K562 (cell line): Measurements from ENCODE around the gene PNMA8C. TPM values are rescaled to one million over a fixed set of nuclear protein-coding genes. Genes with fewer than 3 reads are reported as not detected.

Source experiments
- ATAC-seq: fragments of 200-7000 bp; cut with Tn5 transposase; 3 replicates; pipeline ENCODE4 v1.9.1; 2020; ENCODE audit warnings: moderate library complexity
- BruUV-seq: library from RNA; stranded (reverse); fragments of 400-500 nt; replicated peaks from 2 replicates; lab custom pipeline; 2021; lab: Mats Ljungman, UMichigan
- CTCF ChIA-PET: fragments of 300-600 bp; formaldehyde crosslinking; extraction: SDS; loops from one replicate; lab custom pipeline; 2021; ENCODE audit warnings: low intra/inter-chr PET ratio; lab: Yijun Ruan, JAX
- POLR2A ChIA-PET: fragments of 300-600, 350-650 bp; sonication (Branson Sonifier 250); formaldehyde crosslinking; extraction: SDS; loops from one replicate; lab custom pipeline; 2021; ENCODE audit warnings: antibody characterized with exemption, inconsistent platforms; lab: Yijun Ruan, JAX
- DNase-seq, 4 experiments: peaks; one replicate each; pipeline versions ENCODE4 v3.0.0 to v3.0.0-alpha.2; 2011 to 2018; ENCODE audit warnings: low spot score in 3 of 4, mixed read lengths in 3 of 4; ENCODE audit errors: extremely low read depth in 1 of 4
- FAIRE-seq: peaks from 2 replicates; lab custom pipeline; 2011; peaks lifted over from hg19 to GRCh38; lab: Jason Lieb, UNC
- H2AFZ ChIP-seq: 2 replicates; pipeline ENCODE4 v1.6.0; 2011; ENCODE audit warnings: low read depth, low read length, control low read depth, inconsistent platforms
- H3K27ac ChIP-seq: fragments of 200-600 bp; 3 replicates; pipeline ENCODE4 v1.8.0; 2011; ENCODE audit warnings: low read depth, mild to moderate bottlenecking, control low read depth, inconsistent platforms, low read length, moderate library complexity, mixed read lengths; ENCODE audit errors: extremely low read depth
- H3K27me3 ChIP-seq, 2 experiments: fragments of 300-600 bp in 1 of 2; 2 replicates in 1 of 2; 3 replicates in 1 of 2; pipeline versions ENCODE4 v1.6.0 to v1.8.0; 2011; ENCODE audit warnings: inconsistent platforms in 2 of 2, low read length in 2 of 2, mild to moderate bottlenecking in 1 of 2, mixed read lengths in 1 of 2, moderate library complexity in 1 of 2; ENCODE audit not compliant: control insufficient read depth in 2 of 2, insufficient read depth in 2 of 2
- H3K36me3 ChIP-seq: fragments of 300-600 bp; 3 replicates; pipeline ENCODE4 v1.8.0; 2011; ENCODE audit warnings: mild to moderate bottlenecking, low read length, inconsistent platforms; ENCODE audit not compliant: control insufficient read depth, insufficient read depth
- H3K4me1 ChIP-seq, 2 experiments: fragments of 200-600 bp in 1 of 2; replicated peaks in 1 of 2; 2 replicates in 1 of 2; 3 replicates in 1 of 2; pipeline versions ENCODE4 v1.5.1 to v1.8.0; 2011; ENCODE audit warnings: inconsistent platforms in 2 of 2, low read length in 2 of 2, mild to moderate bottlenecking in 1 of 2, mixed read lengths in 1 of 2, moderate library complexity in 1 of 2; ENCODE audit not compliant: control insufficient read depth in 2 of 2, insufficient read depth in 2 of 2
- H3K4me2 ChIP-seq: 2 replicates; pipeline ENCODE4 v1.6.1; 2011; ENCODE audit warnings: low read length, control low read depth, inconsistent platforms, mixed read lengths; ENCODE audit not compliant: insufficient read depth
- H3K4me3 ChIP-seq: fragments of 200-600 bp; sonication (generic), shearing (Covaris generic); 2 replicates; pipeline ENCODE4 v1.5.1; 2016; ENCODE audit warnings: control low read depth, inconsistent platforms
- H3K79me2 ChIP-seq: fragments of 200-600 bp; 3 replicates; pipeline ENCODE4 v1.8.0; 2011; ENCODE audit warnings: low read length, inconsistent platforms; ENCODE audit not compliant: control insufficient read depth, insufficient read depth
- H3K9ac ChIP-seq, 2 experiments: 2 replicates each; pipeline versions ENCODE4 v1.6.0 to v1.6.1; 2011; ENCODE audit warnings: low read depth in 2 of 2, low read length in 2 of 2, control low read depth in 1 of 2, inconsistent platforms in 1 of 2, mild to moderate bottlenecking in 1 of 2, mixed read lengths in 1 of 2; ENCODE audit not compliant: insufficient read depth in 1 of 2
- H3K9me1 ChIP-seq: one replicate; pipeline ENCODE4 v1.6.0; 2011; ENCODE audit warnings: inconsistent platforms, mild to moderate bottlenecking, low read length, moderate library complexity; ENCODE audit not compliant: control insufficient read depth, insufficient read depth
- H3K9me3 ChIP-seq: replicated peaks from 2 replicates; pipeline ENCODE4 v1.5.1; 2011; ENCODE audit warnings: low read depth, low read length, inconsistent platforms; ENCODE audit not compliant: control insufficient read depth, insufficient read depth
- H4K20me1 ChIP-seq: replicated peaks from 2 replicates; pipeline ENCODE4 v1.6.1; 2011; ENCODE audit warnings: low read length, inconsistent platforms, mixed read lengths; ENCODE audit not compliant: control insufficient read depth, insufficient read depth
- NFYB ChIP-seq: IDR thresholded peaks from 2 replicates; pipeline ENCODE4 v1.6.1; 2011; ENCODE audit warnings: mild to moderate bottlenecking, moderate library complexity; ENCODE audit not compliant: insufficient read length; ENCODE audit errors: extremely low read depth
- NONO ChIP-seq, 2 experiments: fragments of 200-400 bp in 1 of 2; fragments of 450-650 bp in 1 of 2; formaldehyde crosslinking in 1 of 2; IDR thresholded peaks; 2 replicates each; pipeline ENCODE4 v1.6.1; 2017; ENCODE audit warnings: low read depth in 2 of 2, mild to moderate bottlenecking in 2 of 2, moderate library complexity in 2 of 2, low read length in 1 of 2
- RFX1 ChIP-seq: fragments of 450-650 bp; IDR thresholded peaks from 2 replicates; pipeline ENCODE4 v1.6.1; 2016; ENCODE audit warnings: mild to moderate bottlenecking, moderate library complexity
- SMARCC2 ChIP-seq: fragments of 450-650 bp; IDR thresholded peaks from 2 replicates; pipeline ENCODE4 v1.6.1; 2017; ENCODE audit warnings: antibody characterized with exemption, moderate library complexity, mild to moderate bottlenecking, low read depth
- WGBS: fragments of 100-300 bp; shearing (Covaris generic); methylation state at CpG from one replicate; pipeline ENCODE4 v1.1.6; 2016; ENCODE audit warnings: low coverage, mixed read lengths; ENCODE audit not compliant: insufficient coverage; ENCODE audit errors: missing lambda C conversion rate; 5-methylcytosine and 5-hydroxymethylcytosine counted together
- in situ Hi-C: fragments of 300-500 bp; cut with MboI; formaldehyde crosslinking; loops from 4 replicates; pipeline ENCODE4 v1.15.0; 2018; ENCODE audit warnings: inconsistent platforms, mixed read lengths
- intact Hi-C: fragments of 100-400 bp; cut with micrococcal nuclease; formaldehyde crosslinking; loops from 2 replicates; pipeline ENCODE4 v1.14.2; 2022
- polyA plus RNA-seq, 8 experiments: library from polyadenylated mRNA; depleted of rRNA in 4 of 8; stranded (reverse) in 5 of 8; unstranded in 3 of 8; fragments of >200 nt; fragmentation: Nextera tagmentation in 2 of 8; fragmentation: Illumina TruSeq in 1 of 8; extraction: Ambion mirVana in 2 of 8; extraction: Trizol in 1 of 8; gene quantifications; 2 replicates each; pipeline versions ENCODE4 v1.2.1 to v1.2.3, GENCODE V29; 2011 to 2014; ENCODE audit warnings: inconsistent platforms in 1 of 8, missing spikeins in 1 of 8
- total RNA-seq, 7 experiments: library from RNA; depleted of rRNA in 6 of 7; stranded (reverse); fragments of >200 nt in 6 of 7; fragmentation: Illumina TruSeq in 2 of 7; extraction: Trizol in 2 of 7; gene quantifications; 2 replicates each; pipeline versions ENCODE4 v1.2.1 to v1.2.3, GENCODE V29; 2011 to 2021; ENCODE audit warnings: low replicate concordance in 1 of 7
- TF ChIP-seq, protein P1 (sequence below): sonication (generic); formaldehyde crosslinking; IDR thresholded peaks from 2 replicates; pipeline ENCODE4 v1.5.0; 2020; ENCODE audit warnings: missing genetic modification reagents

The PNMA8C gene
- total and polyA plus RNA-seq, 9 of the 15 experiments (the other 6 are each of a cell fraction or from before 2014, with no cell fraction given) = 0.04 to 0.05 (median 0.05) TPM; not detected in 6

GRCh38 chr19:46429999-46430398 lies 1.3 kb upstream of the PNMA8C start:
- ChIA-PET POLR2A (no interaction called here), CTCF (interaction anchor here (0.7 kb wide), 1 partner anchor 24 kb away, joined by 3 read pairs; no protein-coding TSS in a partner anchor)
- Histone ChIP-seq H4K20me1 (no peaks in the 10 kb centered on the region; the same call in 1 of the 2 replicates), H3K4me1 (peaks cover 2 to 19% of the 10 kb centered on the region in 2 experiments; a peak in 2 of 5 replicates), H3K9me1 (no peaks in the 10 kb centered on the region), H2AFZ (no peak overlapping the region), H3K79me2 (no peaks in the 10 kb centered on the region), H3K9me3 (no peaks in the 10 kb centered on the region), H3K36me3 (no peaks in the 10 kb centered on the region), H3K9ac (no peak overlapping the region), H3K4me2 (no peak overlapping the region), H3K27ac (no peak overlapping the region), H3K27me3 (peaks cover 36 to 48% of the 10 kb centered on the region in 2 experiments), H3K4me3 (no peak overlapping the region)
- DNase-seq = no peak
- no peak for ATAC-seq
- BruUV-seq = no TSS peak
- in situ Hi-C loops (no loop called here), intact Hi-C loops (no loop called here)
- peak; percentile 34 for TF ChIP-seq NFYB
- TF ChIP-seq, protein P1, sequence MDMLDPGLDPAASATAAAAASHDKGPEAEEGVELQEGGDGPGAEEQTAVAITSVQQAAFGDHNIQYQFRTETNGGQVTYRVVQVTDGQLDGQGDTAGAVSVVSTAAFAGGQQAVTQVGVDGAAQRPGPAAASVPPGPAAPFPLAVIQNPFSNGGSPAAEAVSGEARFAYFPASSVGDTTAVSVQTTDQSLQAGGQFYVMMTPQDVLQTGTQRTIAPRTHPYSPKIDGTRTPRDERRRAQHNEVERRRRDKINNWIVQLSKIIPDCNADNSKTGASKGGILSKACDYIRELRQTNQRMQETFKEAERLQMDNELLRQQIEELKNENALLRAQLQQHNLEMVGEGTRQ (CRISPR knock-in tag) = 0 out of 2 replicates have a peak, but pooled peaks have one; percentile 23
- no peak for TF ChIP-seq NONO (IDR thresholded peaks at IDR 0.05; ENCODE audit: low read depth in 2 of 2, low read length in 1 of 2)
- TF ChIP-seq SMARCC2 = no peak
- TF ChIP-seq RFX1 = peak; percentile 37; the same call in 1 of the 2 replicates
- peak; percentile 46 for FAIRE-seq
- WGBS = 7% methylated on average over 4 of the region's 4 CpGs
